HEK293T (cell line): Measurements from ENCODE around the gene MTX1.
A peak's percentile ranks its signal among the peaks of the same experiment; 100 is the strongest.

ENCODE experiments used
- ARNT ChIP-seq: fragments of 450-650 bp; IDR thresholded peaks from 2 replicates; pipeline ENCODE4 v1.6.1; 2017; ENCODE audit warnings: mild to moderate bottlenecking
- ELF4 ChIP-seq: fragments of 450-650 bp; IDR thresholded peaks from 2 replicates; pipeline ENCODE4 v1.6.1; 2017; ENCODE audit warnings: antibody characterized with exemption
- HDGF ChIP-seq: fragments of 450-650 bp; IDR thresholded peaks from 2 replicates; pipeline ENCODE4 v1.6.1; 2017; ENCODE audit warnings: antibody characterized with exemption, borderline replicate concordance
- L3MBTL2 ChIP-seq: fragments of 450-650 bp; conservative IDR thresholded peaks from 2 replicates; pipeline ENCODE4 v1.6.1; 2016; ENCODE audit warnings: mild to moderate bottlenecking
- SP1 ChIP-seq: fragments of 450-650 bp; IDR thresholded peaks from 2 replicates; pipeline ENCODE4 v1.6.1; 2017

DNA sequence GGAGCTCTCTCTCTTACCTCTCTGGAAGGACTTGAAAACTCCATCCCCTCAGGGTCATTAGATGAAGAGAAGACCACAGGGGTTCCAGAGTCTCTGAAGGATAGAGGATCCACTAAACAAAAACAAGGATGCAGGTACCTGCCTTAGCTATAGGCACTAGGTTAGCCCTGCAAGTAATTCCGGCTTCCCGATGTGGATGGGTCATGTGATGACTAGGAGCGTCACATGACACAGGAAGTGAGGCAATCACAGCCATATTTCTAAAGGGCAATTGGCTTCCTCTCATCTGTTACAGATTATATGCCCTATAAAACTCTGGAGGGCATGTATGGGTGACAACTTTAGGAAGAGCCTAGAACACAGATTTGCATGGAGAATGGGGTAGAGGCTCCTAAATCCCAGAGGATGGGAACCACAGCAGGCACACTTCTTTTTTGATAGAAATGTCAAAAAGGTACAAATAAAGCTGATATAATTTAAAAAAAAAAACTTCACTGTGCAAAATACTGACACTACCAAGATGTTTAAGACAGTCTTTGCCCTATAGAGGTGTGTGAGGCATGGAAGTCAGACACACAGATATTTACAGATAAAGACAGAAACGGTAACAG lies 32.7 kb downstream of the MTX1 start:
- TF ChIP-seq ELF4, result peak; percentile 91
- no peak for TF ChIP-seq HDGF
- TF ChIP-seq L3MBTL2, result peak; percentile 47
- no peak for TF ChIP-seq SP1
- TF ChIP-seq ARNT, result no peak
